Measurements from ENCODE around the gene MORN5.

MORN5 gene

DNA sequence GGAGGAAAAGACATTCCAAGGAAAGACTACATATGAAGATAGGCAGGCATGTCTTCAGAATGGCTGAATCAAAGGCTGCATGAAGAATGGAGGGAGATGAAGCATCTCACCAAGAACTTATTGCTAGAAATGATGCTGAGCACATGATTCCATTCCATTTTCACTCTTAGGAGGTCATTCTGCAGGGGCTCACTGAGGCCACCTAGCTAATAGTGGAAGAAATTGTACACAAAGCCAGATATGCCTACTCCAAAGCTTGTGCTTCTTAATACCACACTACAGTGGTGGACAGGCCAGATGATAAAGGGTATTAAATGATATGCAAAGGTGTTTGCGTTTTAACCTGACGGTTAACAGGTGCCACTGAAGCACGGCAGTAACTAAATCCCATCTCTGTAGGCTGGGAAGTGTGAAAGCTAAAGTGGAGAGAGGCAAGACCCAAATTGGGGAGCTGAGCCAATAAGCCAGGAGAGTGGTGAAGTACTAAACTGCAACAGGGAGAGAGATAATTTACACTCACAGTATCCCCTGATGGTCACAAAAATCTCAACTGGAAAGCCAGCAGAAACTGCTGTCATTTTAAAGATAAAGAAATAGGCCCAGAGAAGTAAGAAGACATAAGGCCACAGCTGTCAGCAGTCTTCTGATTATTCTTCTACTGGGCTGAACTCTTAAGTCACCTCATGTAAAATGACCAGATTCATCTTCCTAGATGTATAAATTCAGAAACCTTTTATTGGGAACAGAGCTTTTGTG, 14.7 kb upstream of the MORN5 start:
- no peak overlapping the region for H3K4me3 ChIP-seq (ENCODE audit: low read length)
- DNase-seq (ENCODE audit: low read depth) = no peak
- TF ChIP-seq, protein P1, sequence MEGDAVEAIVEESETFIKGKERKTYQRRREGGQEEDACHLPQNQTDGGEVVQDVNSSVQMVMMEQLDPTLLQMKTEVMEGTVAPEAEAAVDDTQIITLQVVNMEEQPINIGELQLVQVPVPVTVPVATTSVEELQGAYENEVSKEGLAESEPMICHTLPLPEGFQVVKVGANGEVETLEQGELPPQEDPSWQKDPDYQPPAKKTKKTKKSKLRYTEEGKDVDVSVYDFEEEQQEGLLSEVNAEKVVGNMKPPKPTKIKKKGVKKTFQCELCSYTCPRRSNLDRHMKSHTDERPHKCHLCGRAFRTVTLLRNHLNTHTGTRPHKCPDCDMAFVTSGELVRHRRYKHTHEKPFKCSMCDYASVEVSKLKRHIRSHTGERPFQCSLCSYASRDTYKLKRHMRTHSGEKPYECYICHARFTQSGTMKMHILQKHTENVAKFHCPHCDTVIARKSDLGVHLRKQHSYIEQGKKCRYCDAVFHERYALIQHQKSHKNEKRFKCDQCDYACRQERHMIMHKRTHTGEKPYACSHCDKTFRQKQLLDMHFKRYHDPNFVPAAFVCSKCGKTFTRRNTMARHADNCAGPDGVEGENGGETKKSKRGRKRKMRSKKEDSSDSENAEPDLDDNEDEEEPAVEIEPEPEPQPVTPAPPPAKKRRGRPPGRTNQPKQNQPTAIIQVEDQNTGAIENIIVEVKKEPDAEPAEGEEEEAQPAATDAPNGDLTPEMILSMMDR (conservative IDR thresholded peaks at IDR 0.05; ENCODE audit: low read depth, low read length) = peak; percentile 62

DNA sequence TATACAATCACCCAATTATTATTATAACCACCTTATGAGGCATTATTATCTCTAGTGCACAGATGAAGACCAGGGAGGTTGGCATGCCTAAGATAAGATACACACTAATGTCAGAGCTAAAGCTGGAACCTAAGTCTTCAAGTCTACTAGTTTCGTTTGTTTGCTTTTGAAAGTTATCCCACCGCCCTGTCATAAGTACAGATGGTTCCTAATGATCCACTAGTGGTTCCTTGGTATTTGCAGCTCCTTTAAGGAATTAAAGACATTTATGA, 14.2 kb upstream of the MORN5 start:
- DNase-seq (ENCODE audit: low read depth) = no peak
- H3K4me3 ChIP-seq (ENCODE audit: low read length) = no peak overlapping the region
- TF ChIP-seq, protein P1 (conservative IDR thresholded peaks at IDR 0.05; ENCODE audit: low read depth, low read length) = no peak

DNA sequence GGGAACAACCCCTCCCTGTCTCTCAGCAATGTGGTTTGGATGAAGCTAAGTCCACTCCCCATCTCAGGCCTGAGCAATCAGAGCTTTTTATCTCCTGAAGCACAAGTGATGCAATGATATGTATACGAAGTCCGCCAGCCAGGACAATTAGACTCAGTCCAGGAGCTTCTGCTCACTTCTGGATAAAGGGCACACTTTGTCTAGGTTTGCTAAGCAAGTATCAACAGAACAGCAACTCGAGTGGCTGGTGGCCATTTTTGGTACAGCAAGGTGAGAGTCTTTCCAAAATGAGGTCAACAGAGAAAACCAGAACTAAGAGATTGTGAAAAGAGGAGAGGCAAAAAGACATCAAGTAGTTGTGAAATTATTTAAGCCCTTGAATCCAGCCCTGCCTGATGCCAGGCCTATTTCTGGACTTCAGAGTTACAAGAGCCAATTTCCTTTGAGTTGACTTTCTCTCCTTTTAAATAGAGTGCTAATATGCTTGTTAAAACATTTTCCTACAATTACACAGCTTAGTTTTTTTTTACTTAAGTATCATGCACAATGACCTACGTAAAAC, 8.4 kb upstream of the MORN5 start:
- TF ChIP-seq, protein P1 (conservative IDR thresholded peaks at IDR 0.05; ENCODE audit: low read depth, low read length) = no peak
- DNase-seq (ENCODE audit: low read depth) = no peak

DNA sequence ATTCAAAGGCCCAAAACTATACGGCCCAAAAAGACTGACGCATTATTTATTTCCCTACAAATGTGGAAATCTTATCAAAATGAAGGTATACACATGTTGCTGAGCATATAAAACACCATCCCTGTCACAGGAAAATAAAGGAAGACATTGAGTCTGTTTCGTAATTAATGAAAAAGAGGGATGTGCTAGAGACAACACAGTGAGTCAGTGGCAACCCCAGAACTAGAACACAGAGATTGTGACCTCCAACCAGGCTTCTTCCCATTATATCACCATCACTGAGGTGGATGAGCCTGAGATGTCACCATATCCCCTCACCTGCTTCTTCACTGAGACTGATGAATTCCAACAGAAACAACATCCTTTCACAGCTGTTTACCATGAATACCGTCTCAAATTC, 3.9 kb upstream of the MORN5 start:
- TF ChIP-seq, protein P1 (conservative IDR thresholded peaks at IDR 0.05; ENCODE audit: low read depth, low read length) = no peak
- no peak overlapping the region for H3K4me3 ChIP-seq (ENCODE audit: low read length)
- DNase-seq (ENCODE audit: low read depth) = no peak

More for the DNA sequence above, 8.4 kb upstream of the MORN5 start:
- H3K4me3 ChIP-seq (ENCODE audit: low read length) = no peak overlapping the region

DNA sequence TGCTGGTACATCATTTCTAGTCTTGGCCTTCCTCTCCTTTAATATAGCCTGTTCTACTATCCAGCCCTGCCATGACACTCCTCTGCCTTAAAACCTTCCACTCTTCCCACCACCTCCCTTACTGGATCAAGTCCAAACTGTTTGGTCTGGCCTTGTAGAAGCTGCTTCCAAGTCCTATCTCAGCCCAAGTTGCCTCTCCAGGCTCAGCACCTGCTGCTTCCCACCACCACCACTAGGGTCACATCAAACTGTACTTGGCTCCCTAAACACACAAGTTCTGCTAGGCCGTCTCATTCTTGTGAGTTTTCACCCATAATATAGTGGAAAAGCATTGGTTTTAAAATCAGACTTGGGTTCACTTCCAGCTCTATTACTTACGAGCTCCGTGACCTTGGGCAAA, 1.5 kb upstream of the MORN5 start:
- DNase-seq (ENCODE audit: low read depth) = no peak
- TF ChIP-seq, protein P1 (conservative IDR thresholded peaks at IDR 0.05; ENCODE audit: low read depth, low read length) = peak; percentile 82
- peak overlapping the region; percentile 6 for H3K4me3 ChIP-seq (ENCODE audit: low read length)

DNA sequence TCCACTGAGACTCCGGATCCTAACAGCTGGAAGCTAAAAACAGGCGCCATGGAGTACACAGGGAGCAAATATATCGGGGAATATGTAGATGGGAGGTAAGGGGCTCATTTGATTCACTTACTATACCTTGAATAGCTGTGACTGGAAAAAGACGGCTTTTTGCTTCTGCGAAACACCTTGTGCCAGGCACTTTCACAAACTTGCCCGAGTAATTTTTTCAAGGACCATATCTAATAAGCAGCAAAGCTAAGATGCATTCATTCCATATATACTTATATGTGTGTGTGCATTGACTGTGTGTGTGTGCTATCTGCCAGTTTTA, 178 bp downstream of the MORN5 start:
- H3K4me3 ChIP-seq (ENCODE audit: low read length) = peak overlapping the region; percentile 96
- TF ChIP-seq, protein P1 (conservative IDR thresholded peaks at IDR 0.05; ENCODE audit: low read depth, low read length) = no peak
- no peak for DNase-seq (ENCODE audit: low read depth)

DNA sequence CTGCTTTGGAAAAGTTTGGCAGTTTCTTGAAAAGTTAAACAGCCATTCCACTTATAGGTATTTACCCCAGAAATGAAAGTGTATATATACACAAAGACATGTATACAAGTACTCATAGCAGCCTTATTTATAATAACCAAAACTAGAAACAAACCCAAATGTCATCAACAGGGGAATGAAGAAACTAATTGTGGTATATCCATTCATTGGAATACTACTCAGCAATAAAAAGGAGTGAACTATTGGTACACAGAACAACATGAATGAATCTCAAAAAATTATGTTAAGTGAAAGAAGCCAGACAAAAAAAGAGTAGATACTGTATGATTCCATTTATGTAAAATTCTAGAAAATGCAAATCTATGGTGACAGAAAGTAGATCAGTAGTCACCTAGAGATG, 2.7 kb downstream of the MORN5 start:
- DNase-seq (ENCODE audit: low read depth) = no peak
- TF ChIP-seq, protein P1 (conservative IDR thresholded peaks at IDR 0.05; ENCODE audit: low read depth, low read length) = no peak
- no peak overlapping the region for H3K4me3 ChIP-seq (ENCODE audit: low read length)
